Testis (tissue), 2 donors: Measurements from ENCODE around the gene KCNN4.

Experiments used
- CTCF ChIP-seq, 3 experiments: fragments of 450-650 bp in 2 of 3; fragments of 200-600 bp in 1 of 3; sonication (generic) in 1 of 3; IDR thresholded peaks; one replicate each; pipeline ENCODE4 v1.5.1; 2016 to 2019; ENCODE audit warnings: antibody characterized with exemption in 3 of 3, mild to moderate bottlenecking in 2 of 3, moderate library complexity in 1 of 3
- POLR2A ChIP-seq: fragments of 450-650 bp; IDR thresholded peaks from one replicate; pipeline ENCODE4 v1.6.1; 2017; ENCODE audit warnings: antibody characterized with exemption, mild to moderate bottlenecking, moderate library complexity

- TF ChIP-seq CTCF (IDR thresholded peaks at IDR 0.05) (no peak), POLR2A (no peak)
These were observed 1.5 kb downstream of the KCNN4 start for GRCh38 chr19:43779147-43779819.
